B cell (primary cell): ENCODE results near the gene MAB21L2. TPM values are rescaled to one million over a fixed set of nuclear protein-coding genes. Genes with fewer than 3 reads are reported as not detected.

Experiments used
- ATAC-seq: fragments of 200-7000 bp; cut with Tn5 transposase; one replicate; pipeline ENCODE4 v1.10.0; 2021; ENCODE audit warnings: low read depth, mild to moderate bottlenecking, moderate number of reproducible peaks, moderate library complexity
- CTCF ChIA-PET: fragments of 350-600 bp; sonication (Branson Sonifier 250); formaldehyde crosslinking; loops from one replicate; lab custom pipeline; 2021; ENCODE audit warnings: antibody characterized with exemption, inconsistent platforms; lab: Charles Lee
- POLR2A ChIA-PET: fragments of 350-600 bp; sonication (Branson Sonifier 250); formaldehyde crosslinking; loops from one replicate; lab custom pipeline; 2021; ENCODE audit warnings: antibody characterized with exemption; lab: Charles Lee
- DNase-seq: peaks from one replicate; pipeline ENCODE4 v3.0.0; 2013
- H2AFZ ChIP-seq: 2 replicates; pipeline ENCODE4 v1.6.1; 2012; ENCODE audit warnings: mild to moderate bottlenecking, low read depth, low read length; ENCODE audit not compliant: insufficient read depth, poor library complexity, severe bottlenecking
- H3K27ac ChIP-seq, 2 donors: 1 replicate in 1 of 2; 2 replicates in 1 of 2; pipeline ENCODE4 v1.5.1; 2012 to 2013; ENCODE audit warnings: low read length in 2 of 2, mild to moderate bottlenecking in 2 of 2, moderate library complexity in 1 of 2
- H3K27me3 ChIP-seq, 4 experiments: fragments of 200-600 bp in 1 of 4; sonication (generic) in 1 of 4; replicated peaks in 1 of 4; 1 replicate in 2 of 4; 2 replicates in 2 of 4; pipeline versions ENCODE4 v1.6.1 to v1.7.0; 2013 to 2016; ENCODE audit warnings: low read length in 3 of 4, mild to moderate bottlenecking in 2 of 4, mixed read lengths in 1 of 4, moderate library complexity in 1 of 4; ENCODE audit not compliant: insufficient read depth in 4 of 4, control insufficient read depth in 3 of 4; ENCODE audit errors: control extremely low read depth in 1 of 4
- H3K36me3 ChIP-seq, 2 experiments: replicated peaks in 1 of 2; 1 replicate in 1 of 2; 2 replicates in 1 of 2; pipeline versions ENCODE4 v1.6.1 to v1.7.1; 2013; ENCODE audit warnings: low read length in 1 of 2; ENCODE audit not compliant: insufficient read depth in 2 of 2, control insufficient read depth in 1 of 2; ENCODE audit errors: control extremely low read depth in 1 of 2, extremely low read depth in 1 of 2
- H3K4me1 ChIP-seq, 2 donors: fragments of 200-600 bp in 1 of 2; sonication (generic) in 1 of 2; 1 replicate in 1 of 2; 2 replicates in 1 of 2; pipeline versions ENCODE4 v1.5.1 to v1.6.1; 2013 to 2017; ENCODE audit warnings: low read length in 2 of 2; ENCODE audit not compliant: control insufficient read depth in 2 of 2, insufficient read depth in 2 of 2
- H3K4me2 ChIP-seq: replicated peaks from 2 replicates; pipeline ENCODE3; 2012; ENCODE audit warnings: mild to moderate bottlenecking, low read depth, low read length; ENCODE audit not compliant: poor library complexity, severe bottlenecking
- H3K4me3 ChIP-seq, 5 experiments: fragments of 200-600 bp in 1 of 5; sonication (generic) in 1 of 5; 1 replicate in 3 of 5; 2 replicates in 2 of 5; pipeline versions ENCODE4 v1.5.1 to v1.7.0; 2011 to 2016; ENCODE audit warnings: low read length in 4 of 5, mild to moderate bottlenecking in 4 of 5, low read depth in 2 of 5, control low read depth in 1 of 5, moderate library complexity in 1 of 5; ENCODE audit not compliant: insufficient read depth in 1 of 5; ENCODE audit errors: control extremely low read depth in 1 of 5, extremely low read depth in 1 of 5
- H3K79me2 ChIP-seq: fragments of 200-600 bp; sonication (generic); one replicate; pipeline ENCODE4 v1.6.0; 2016; ENCODE audit warnings: low read length; ENCODE audit not compliant: control insufficient read depth, insufficient read depth
- H3K9ac ChIP-seq: fragments of 200-600 bp; sonication (generic); 2 replicates; pipeline ENCODE4 v1.6.1; 2017; ENCODE audit warnings: mild to moderate bottlenecking, low read length, moderate library complexity
- H3K9me3 ChIP-seq, 3 donors: one replicate each; pipeline versions ENCODE4 v1.6.1 to v1.7.1; 2013; ENCODE audit warnings: low read length in 2 of 3; ENCODE audit not compliant: control insufficient read depth in 2 of 3, insufficient read depth in 1 of 3; ENCODE audit errors: control extremely low read depth in 1 of 3
- H4K20me1 ChIP-seq: 2 replicates; pipeline ENCODE4 v1.6.0; 2012; ENCODE audit warnings: mild to moderate bottlenecking, low read length; ENCODE audit not compliant: insufficient read depth, control insufficient read depth, poor library complexity, severe bottlenecking
- H3K27ac Mint-ChIP-seq: one replicate; pipeline ENCODE4 v1.8.0; 2021; ENCODE audit warnings: mixed read lengths
- H3K27me3 Mint-ChIP-seq: one replicate; pipeline ENCODE4 v1.8.0; 2021; ENCODE audit warnings: mixed read lengths
- H3K4me1 Mint-ChIP-seq: one replicate; pipeline ENCODE4 v1.8.0; 2021; ENCODE audit warnings: mixed read lengths
- H3K4me3 Mint-ChIP-seq: one replicate; pipeline ENCODE4 v1.8.0; 2021; ENCODE audit warnings: mixed read lengths
- H3K9me3 Mint-ChIP-seq: one replicate; pipeline ENCODE4 v1.8.0; 2022; ENCODE audit warnings: mixed read lengths; ENCODE audit not compliant: insufficient read depth
- CTCF ChIP-seq: fragments of 200-600 bp; IDR thresholded peaks from one replicate; pipeline ENCODE4 v1.8.0; 2022; ENCODE audit warnings: antibody characterized with exemption, mild to moderate bottlenecking
- EZH2 ChIP-seq: IDR thresholded peaks from 2 replicates; pipeline ENCODE4 v1.6.1; 2012; ENCODE audit warnings: borderline replicate concordance, low read depth, mild to moderate bottlenecking, moderate library complexity, low read length; ENCODE audit not compliant: insufficient read depth, poor library complexity, severe bottlenecking
- WGBS: methylation state at CpG from one replicate; pipeline ENCODE4 v1.1.5; 2013; ENCODE audit warnings: missing lambda C conversion rate; ENCODE audit not compliant: insufficient coverage; 5-methylcytosine and 5-hydroxymethylcytosine counted together
- intact Hi-C: fragments of 100-400 bp; cut with micrococcal nuclease; formaldehyde crosslinking; loops from one replicate; pipeline ENCODE4 v1.10.0; 2022
- polyA plus RNA-seq: library from polyadenylated mRNA; depleted of rRNA; stranded (reverse); fragments of >200 nt; gene quantifications from 2 replicates; pipeline ENCODE4 v1.2.3, GENCODE V29; 2012
- total RNA-seq, 2 donors: library from RNA; stranded (reverse); fragments of 120-200 nt in 1 of 2; gene quantifications; 1 replicate in 1 of 2; 2 replicates in 1 of 2; pipeline versions ENCODE4 v1.2.3 to v1.2.4, GENCODE V29; 2013 to 2022

Gene MAB21L2
- total and polyA plus RNA-seq, 2 donors (not counting 1 experiment from before 2014, with no cell fraction given): not detected

- Mint-ChIP-seq H3K9me3 (no peaks in the 10 kb centered on the region), H3K27me3 (no peaks in the 10 kb centered on the region), H3K27ac (no peak overlapping the region), H3K4me1 (no peaks in the 10 kb centered on the region), H3K4me3 (no peak overlapping the region)
- H3K4me1 ChIP-seq: no peaks in the 10 kb centered on the region
- no peak overlapping the region for H2AFZ ChIP-seq
- H3K79me2 ChIP-seq: no peaks in the 10 kb centered on the region
- H3K9ac ChIP-seq: no peak overlapping the region
- H3K9me3 ChIP-seq: no peaks in the 10 kb centered on the region
- no peak overlapping the region for H3K27ac ChIP-seq
- no peaks in the 10 kb centered on the region for H3K27me3 ChIP-seq
- WGBS: no CpG with 5 or more reads among the region's 1 CpG
- no peaks in the 10 kb centered on the region for H4K20me1 ChIP-seq
- TF ChIP-seq CTCF (no peak), EZH2 (no peak)
- H3K4me3 ChIP-seq: no peak overlapping the region
- CTCF ChIA-PET: no interaction called here
- ATAC-seq (no peak), DNase-seq (no peak)
- H3K4me2 ChIP-seq: no peak overlapping the region
- peaks cover 6 to 12% of the 10 kb centered on the region in 2 experiments for H3K36me3 ChIP-seq
- POLR2A ChIA-PET: no interaction called here
- intact Hi-C loops: no loop called here
Observed at GRCh38 chr4:150599547-150599946, 17.6 kb downstream of the MAB21L2 start.

GRCh38 chr4:150600812-150601445 is 19.0 kb downstream of the MAB21L2 start:
- intact Hi-C loops: no loop called here
- H3K4me3 Mint-ChIP-seq: no peak overlapping the region
- Histone ChIP-seq H3K36me3 (peaks cover 6 to 12% of the 10 kb centered on the region in 2 experiments), H3K27me3 (no peaks in the 10 kb centered on the region), H3K4me3 (no peak overlapping the region), H2AFZ (no peak overlapping the region), H3K4me2 (no peak overlapping the region), H4K20me1 (no peaks in the 10 kb centered on the region), H3K9ac (no peak overlapping the region), H3K9me3 (no peaks in the 10 kb centered on the region), H3K27ac (no peak overlapping the region), H3K79me2 (no peaks in the 10 kb centered on the region), H3K4me1 (no peaks in the 10 kb centered on the region)
- POLR2A ChIA-PET: no interaction called here
- H3K9me3 Mint-ChIP-seq: no peaks in the 10 kb centered on the region
- DNase-seq (no peak), ATAC-seq (no peak)
- 100% methylated on average over 4 of the region's 5 CpGs for WGBS
- no peak overlapping the region for H3K27ac Mint-ChIP-seq
- TF ChIP-seq EZH2 (no peak), CTCF (no peak)
- H3K4me1 Mint-ChIP-seq: no peaks in the 10 kb centered on the region
- H3K27me3 Mint-ChIP-seq: no peaks in the 10 kb centered on the region
- CTCF ChIA-PET: no interaction called here
